GM23338 (cell line): ENCODE results near the gene WDR19.

Source experiments
- CTCF ChIP-seq, 2 experiments: fragments of 200-600 bp in 1 of 2; sonication (generic) in 1 of 2; conservative IDR thresholded peaks; 2 replicates each; pipeline versions ENCODE4 v1.5.1 to v1.6.1; 2016 to 2017; ENCODE audit warnings: antibody characterized with exemption in 2 of 2, low read depth in 2 of 2, mild to moderate bottlenecking in 2 of 2, moderate library complexity in 1 of 2
- EZH2 ChIP-seq: fragments of 200-600 bp; sonication (generic); IDR thresholded peaks from one replicate; pipeline ENCODE4 v1.8.0; 2017; ENCODE audit warnings: antibody characterized with exemption, mild to moderate bottlenecking, low read depth; ENCODE audit not compliant: unreplicated experiment
- REST ChIP-seq: IDR thresholded peaks from one replicate; pipeline ENCODE4 v1.6.1; 2018; ENCODE audit warnings: antibody characterized with exemption; ENCODE audit not compliant: unreplicated experiment

- no peak for TF ChIP-seq CTCF (conservative IDR thresholded peaks at IDR 0.05; ENCODE audit: low read depth in 2 of 2)
- TF ChIP-seq REST: no peak
- no peak for TF ChIP-seq EZH2
Measured at GRCh38 chr4:39286263-39286662, 103.9 kb downstream of the WDR19 start.
